GM19240 (cell line): ENCODE measurements around the gene ADPRHL1.

ENCODE experiments used
- DNase-seq: peaks from one replicate; pipeline ENCODE4 v3.0.0; 2011; ENCODE audit warnings: low spot score; ENCODE audit not compliant: insufficient read length

Gene ADPRHL1

GRCh38 chr13:113417836-113418721 is 35.2 kb downstream of the ADPRHL1 start:
- DNase-seq, result no peak

- DNase-seq, result no peak
Measured at GRCh38 chr13:113417008-113417751, 36.1 kb downstream of the ADPRHL1 start.

GRCh38 chr13:113415825-113416224 is 37.5 kb downstream of the ADPRHL1 start:
- no peak for DNase-seq

- no peak for DNase-seq
Measured at GRCh38 chr13:113415032-113415431, 38.3 kb downstream of the ADPRHL1 start.

- DNase-seq, result no peak
Measured at GRCh38 chr13:113414335-113414734, 39.0 kb downstream of the ADPRHL1 start.

- DNase-seq, result no peak
Measured at GRCh38 chr13:113413898-113414282, 39.4 kb downstream of the ADPRHL1 start.

- no peak for DNase-seq
Measured at GRCh38 chr13:113413178-113413897, 40.0 kb downstream of the ADPRHL1 start.

GRCh38 chr13:113412440-113412839 is 40.8 kb downstream of the ADPRHL1 start:
- no peak for DNase-seq

- DNase-seq, result no peak
Measured at GRCh38 chr13:113411216-113412023, 41.9 kb downstream of the ADPRHL1 start.

- DNase-seq, result no peak
Measured at GRCh38 chr13:113410472-113411201, 42.7 kb downstream of the ADPRHL1 start.

- DNase-seq, result no peak
Measured at GRCh38 chr13:113408562-113408961, 44.7 kb downstream of the ADPRHL1 start.

GRCh38 chr13:113407531-113408393 is 45.5 kb downstream of the ADPRHL1 start:
- DNase-seq, result no peak

- no peak for DNase-seq
Measured at GRCh38 chr13:113407103-113407530, 46.2 kb downstream of the ADPRHL1 start.

GRCh38 chr13:113406321-113407102 is 46.8 kb downstream of the ADPRHL1 start:
- no peak for DNase-seq

GRCh38 chr13:113405481-113406300 is 47.6 kb downstream of the ADPRHL1 start:
- no peak for DNase-seq

GRCh38 chr13:113404723-113405471 is 48.4 kb downstream of the ADPRHL1 start:
- DNase-seq, result no peak

GRCh38 chr13:113404366-113404722 is 48.9 kb downstream of the ADPRHL1 start:
- no peak for DNase-seq
